ENCODE results near the gene TFDP2. TPM values are rescaled to one million over a fixed set of nuclear protein-coding genes. Genes with fewer than 3 reads are reported as not detected.

Gene TFDP2
- total RNA-seq, 1 experiment from 2014 or later = 48.2 TPM

GRCh38 chr3:141939759-141940158, 209.6 kb downstream of the TFDP2 start (continued):
- TF ChIP-seq SOX15 (CRISPR knock-in tag; IDR thresholded peaks at IDR 0.05) (no peak), GRHL2 (CRISPR knock-in tag; IDR thresholded peaks at IDR 0.05; ENCODE audit: insufficient replicate concordance, severe bottlenecking) (no peak), CBFB (CRISPR knock-in tag; IDR thresholded peaks at IDR 0.05; ENCODE audit: low read depth) (no peak), E2F4 (CRISPR knock-in tag; IDR thresholded peaks at IDR 0.05; ENCODE audit: borderline replicate concordance, low read depth) (no peak), SMAD4 (CRISPR knock-in tag; IDR thresholded peaks at IDR 0.05) (no peak), ZMAT4 (CRISPR knock-in tag; IDR thresholded peaks at IDR 0.05) (no peak), KAT7 (CRISPR knock-in tag; IDR thresholded peaks at IDR 0.05; ENCODE audit: borderline replicate concordance) (no peak), FOXP1 (CRISPR knock-in tag; IDR thresholded peaks at IDR 0.05; ENCODE audit: borderline replicate concordance) (no peak), CREM (CRISPR knock-in tag; IDR thresholded peaks at IDR 0.05) (no peak), NFE2L1 (CRISPR knock-in tag; IDR thresholded peaks at IDR 0.05) (no peak), ZSCAN18 (CRISPR knock-in tag; IDR thresholded peaks at IDR 0.05) (no peak)

- POLR2A ChIA-PET = interaction anchor here (0.7 kb wide), 1 partner anchor 21 kb away, joined by 3 read pairs; no protein-coding TSS in a partner anchor
- Mint-ChIP-seq H3K4me1 (peaks cover 7% of the 10 kb centered on the region), H3K4me3 (no peak overlapping the region), H3K36me3 (no peaks in the 10 kb centered on the region), H3K9me3 (no peaks in the 10 kb centered on the region), H3K27me3 (ENCODE audit: low read depth) (no peaks in the 10 kb centered on the region; the same call in 1 of the 2 replicates), H3K27ac (0 out of 2 replicates have a peak overlapping the region, but pooled peaks have one; percentile 63)
- CTCF ChIA-PET = interaction anchor here (1.2 kb wide), 1 partner anchor 577 kb away, joined by 3 read pairs; no protein-coding TSS in a partner anchor
- ATAC-seq = no peak
- TF ChIP-seq SOX15 (CRISPR knock-in tag; IDR thresholded peaks at IDR 0.05) (no peak), TP53 (CRISPR knock-in tag; IDR thresholded peaks at IDR 0.05) (no peak), E2F4 (CRISPR knock-in tag; IDR thresholded peaks at IDR 0.05; ENCODE audit: borderline replicate concordance, low read depth) (no peak), ZNF416 (CRISPR knock-in tag; IDR thresholded peaks at IDR 0.05) (no peak), NR2C2 (CRISPR knock-in tag; IDR thresholded peaks at IDR 0.05) (no peak), ZNF671 (CRISPR knock-in tag; IDR thresholded peaks at IDR 0.05) (no peak), NFE2L1 (CRISPR knock-in tag; IDR thresholded peaks at IDR 0.05) (no peak), SMAD4 (CRISPR knock-in tag; IDR thresholded peaks at IDR 0.05) (no peak), CBFB (CRISPR knock-in tag; IDR thresholded peaks at IDR 0.05; ENCODE audit: low read depth) (no peak), RELA (CRISPR knock-in tag; IDR thresholded peaks at IDR 0.05; ENCODE audit: borderline replicate concordance) (no peak), ZBTB43 (CRISPR knock-in tag; IDR thresholded peaks at IDR 0.05) (no peak), ZMAT4 (CRISPR knock-in tag; IDR thresholded peaks at IDR 0.05) (no peak), ZNF263 (CRISPR knock-in tag; IDR thresholded peaks at IDR 0.05; ENCODE audit: low read depth) (no peak), IRF2 (CRISPR knock-in tag; IDR thresholded peaks at IDR 0.05; ENCODE audit: borderline replicate concordance, low read depth) (no peak), TCF7 (CRISPR knock-in tag; IDR thresholded peaks at IDR 0.05; ENCODE audit: low read depth) (no peak), NFATC4 (CRISPR knock-in tag; IDR thresholded peaks at IDR 0.05) (no peak), ATF6 (CRISPR knock-in tag; IDR thresholded peaks at IDR 0.05) (no peak), CREB1 (CRISPR knock-in tag; IDR thresholded peaks at IDR 0.05) (no peak)
- DNase-seq (ENCODE audit: low spot score) = no peak
Measured at GRCh38 chr3:141938011-141938500, 211.3 kb downstream of the TFDP2 start.

Measured in WTC11 (cell line).